ENCODE data around the gene NFKBIL1.

GRCh38 chr6:31578184-31579118 lies 31.0 kb downstream of the NFKBIL1 start:
- no peak for TF ChIP-seq CTCF (IDR thresholded peaks at IDR 0.05)
- no peak for TF ChIP-seq FOXP1 (CRISPR knock-in tag; IDR thresholded peaks at IDR 0.05; ENCODE audit: borderline replicate concordance)
- TF ChIP-seq ATF3 (CRISPR knock-in tag; conservative IDR thresholded peaks at IDR 0.05), result no peak
- no peak for TF ChIP-seq E2F5 (CRISPR knock-in tag; IDR thresholded peaks at IDR 0.05)
- TF ChIP-seq ERG (CRISPR knock-in tag; IDR thresholded peaks at IDR 0.05), result no peak
- no peak for TF ChIP-seq NR2C2 (CRISPR knock-in tag; IDR thresholded peaks at IDR 0.05)
- no peak for TF ChIP-seq ATF1 (CRISPR knock-in tag; IDR thresholded peaks at IDR 0.05)
- TF ChIP-seq ATF6 (CRISPR knock-in tag; IDR thresholded peaks at IDR 0.05), result no peak
- no peak for TF ChIP-seq ETV6 (CRISPR knock-in tag; IDR thresholded peaks at IDR 0.05)
- no peak for TF ChIP-seq PRDM15 (CRISPR knock-in tag; IDR thresholded peaks at IDR 0.05)
- no peak for TF ChIP-seq FOXP4 (CRISPR knock-in tag; IDR thresholded peaks at IDR 0.05)
- TF ChIP-seq CREB1 (CRISPR knock-in tag; IDR thresholded peaks at IDR 0.05), result no peak
- no peak for TF ChIP-seq ZNF423 (CRISPR knock-in tag; IDR thresholded peaks at IDR 0.05)
- TF ChIP-seq CBFB (CRISPR knock-in tag; IDR thresholded peaks at IDR 0.05; ENCODE audit: low read depth), result no peak
